OCI-LY7 (cell line): ENCODE measurements around the gene PPP3CA.

ENCODE experiments used
- EZH2phosphoT487 ChIP-seq: fragments of 200-600 bp; sonication (generic); IDR thresholded peaks from 2 replicates; pipeline ENCODE4 v1.6.1; 2018; ENCODE audit warnings: low read depth, borderline replicate concordance, mild to moderate bottlenecking, mixed run types, antibody characterized with exemption, low read length, moderate library complexity, mixed read lengths
- TF ChIP-seq, protein P1 (sequence below): fragments of 200-600 bp; sonication (generic); conservative IDR thresholded peaks from 2 replicates; pipeline ENCODE4 v1.5.1; 2014; ENCODE audit warnings: mild to moderate bottlenecking, antibody characterized with exemption, low read length, moderate library complexity, mixed read lengths

- TF ChIP-seq, protein P1, sequence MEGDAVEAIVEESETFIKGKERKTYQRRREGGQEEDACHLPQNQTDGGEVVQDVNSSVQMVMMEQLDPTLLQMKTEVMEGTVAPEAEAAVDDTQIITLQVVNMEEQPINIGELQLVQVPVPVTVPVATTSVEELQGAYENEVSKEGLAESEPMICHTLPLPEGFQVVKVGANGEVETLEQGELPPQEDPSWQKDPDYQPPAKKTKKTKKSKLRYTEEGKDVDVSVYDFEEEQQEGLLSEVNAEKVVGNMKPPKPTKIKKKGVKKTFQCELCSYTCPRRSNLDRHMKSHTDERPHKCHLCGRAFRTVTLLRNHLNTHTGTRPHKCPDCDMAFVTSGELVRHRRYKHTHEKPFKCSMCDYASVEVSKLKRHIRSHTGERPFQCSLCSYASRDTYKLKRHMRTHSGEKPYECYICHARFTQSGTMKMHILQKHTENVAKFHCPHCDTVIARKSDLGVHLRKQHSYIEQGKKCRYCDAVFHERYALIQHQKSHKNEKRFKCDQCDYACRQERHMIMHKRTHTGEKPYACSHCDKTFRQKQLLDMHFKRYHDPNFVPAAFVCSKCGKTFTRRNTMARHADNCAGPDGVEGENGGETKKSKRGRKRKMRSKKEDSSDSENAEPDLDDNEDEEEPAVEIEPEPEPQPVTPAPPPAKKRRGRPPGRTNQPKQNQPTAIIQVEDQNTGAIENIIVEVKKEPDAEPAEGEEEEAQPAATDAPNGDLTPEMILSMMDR, result no peak
- no peak for TF ChIP-seq EZH2phosphoT487
Observed at GRCh38 chr4:101230801-101231426, 116.4 kb downstream of the PPP3CA start.
